HepG2 (cell line): ENCODE results near the gene IL3RA. TPM values are rescaled to one million over a fixed set of nuclear protein-coding genes. Genes with fewer than 3 reads are reported as not detected.
A peak's percentile ranks its signal among the peaks of the same experiment; 100 is the strongest.

Source experiments
- ATAC-seq: fragments of 200-7000 bp; cut with Tn5 transposase; 3 replicates; pipeline ENCODE4 v1.9.1; 2020; ENCODE audit warnings: mild to moderate bottlenecking, moderate library complexity
- BruUV-seq: library from RNA; stranded (reverse); fragments of 400-500 nt; replicated peaks from 2 replicates; lab custom pipeline; 2021; lab: Mats Ljungman, UMichigan
- CTCF ChIA-PET: fragments of 300-600 bp; formaldehyde crosslinking; extraction: SDS; loops from one replicate; lab custom pipeline; 2021; ENCODE audit warnings: low total read pairs, inconsistent platforms, low intra/inter-chr PET ratio; lab: Yijun Ruan, JAX
- POLR2A ChIA-PET: fragments of 350-600 bp; sonication (Branson Sonifier 250); formaldehyde crosslinking; loops from one replicate; lab custom pipeline; 2020; ENCODE audit warnings: antibody characterized with exemption, inconsistent platforms; lab: Yijun Ruan, JAX
- DNase-seq: peaks from one replicate; pipeline ENCODE4 v3.0.0-alpha.2; 2015; ENCODE audit warnings: low spot score
- FAIRE-seq: peaks from 3 replicates; lab custom pipeline; 2011; peaks lifted over from hg19 to GRCh38; lab: Jason Lieb, UNC
- H2AFZ ChIP-seq: one replicate; pipeline ENCODE4 v1.6.1; 2011; ENCODE audit warnings: low read length, inconsistent platforms
- H3K27ac ChIP-seq: fragments of 300-600 bp; 3 replicates; pipeline ENCODE4 v1.8.0; 2011; ENCODE audit warnings: mixed run types, mild to moderate bottlenecking, mixed read lengths, low read length, inconsistent platforms; ENCODE audit not compliant: insufficient read depth; ENCODE audit errors: extremely low read length
- H3K27me3 ChIP-seq, 2 experiments: fragments of 200-600 bp in 1 of 2; 2 replicates in 1 of 2; 3 replicates in 1 of 2; pipeline versions ENCODE4 v1.6.0 to v1.8.0; 2011; ENCODE audit warnings: low read length in 2 of 2, mild to moderate bottlenecking in 2 of 2, moderate library complexity in 2 of 2, inconsistent platforms in 1 of 2; ENCODE audit not compliant: insufficient read depth in 2 of 2, control insufficient read depth in 1 of 2
- H3K36me3 ChIP-seq, 2 experiments: fragments of 200-600 bp in 1 of 2; replicated peaks in 1 of 2; 2 replicates in 1 of 2; 3 replicates in 1 of 2; pipeline versions ENCODE4 v1.5.1 to v1.8.0; 2011; ENCODE audit warnings: low read length in 2 of 2, inconsistent platforms in 1 of 2; ENCODE audit not compliant: insufficient read depth in 2 of 2, control insufficient read depth in 1 of 2
- H3K4me1 ChIP-seq: 2 replicates; pipeline ENCODE4 v1.5.1; 2012; ENCODE audit warnings: low read length, inconsistent platforms; ENCODE audit not compliant: insufficient read depth
- H3K4me2 ChIP-seq: 2 replicates; pipeline ENCODE4 v1.6.0; 2011; ENCODE audit warnings: low read depth, low read length, inconsistent platforms
- H3K4me3 ChIP-seq, 3 experiments: fragments of 200-600 bp in 1 of 3; sonication (generic), shearing (Covaris generic) in 1 of 3; replicated peaks in 1 of 3; 2 replicates each; pipeline ENCODE4 v1.5.1; 2011 to 2016; ENCODE audit warnings: low read length in 3 of 3, inconsistent platforms in 2 of 3, low read depth in 2 of 3, mild to moderate bottlenecking in 2 of 3, control low read depth in 1 of 3, mixed read lengths in 1 of 3; ENCODE audit not compliant: insufficient read depth in 1 of 3
- H3K79me2 ChIP-seq: one replicate; pipeline ENCODE4 v1.6.1; 2011; ENCODE audit warnings: low read length, inconsistent platforms; ENCODE audit not compliant: insufficient read depth
- H3K9ac ChIP-seq: 2 replicates; pipeline ENCODE4 v1.6.0; 2011; ENCODE audit warnings: mild to moderate bottlenecking, low read depth, low read length, inconsistent platforms; ENCODE audit not compliant: insufficient read depth
- H3K9me3 ChIP-seq: 2 replicates; pipeline ENCODE4 v1.5.1; 2012; ENCODE audit warnings: mild to moderate bottlenecking, low read length
- H4K20me1 ChIP-seq: 2 replicates; pipeline ENCODE4 v1.6.0; 2011; ENCODE audit warnings: inconsistent platforms, mild to moderate bottlenecking, low read length, moderate library complexity; ENCODE audit not compliant: insufficient read depth
- FOXP1 ChIP-seq, 2 experiments: fragments of 450-650 bp in 1 of 2; IDR thresholded peaks; 2 replicates each; pipeline ENCODE4 v1.6.1; 2017 to 2018; ENCODE audit warnings: antibody characterized with exemption in 1 of 2
- HNF4A ChIP-seq: sonication (generic); formaldehyde crosslinking; IDR thresholded peaks from 2 replicates; pipeline ENCODE4 v1.4.0; 2020; ENCODE audit warnings: missing genetic modification reagents
- LCORL ChIP-seq, 2 experiments: fragments of 450-650 bp in 1 of 2; sonication (generic) in 1 of 2; formaldehyde crosslinking in 1 of 2; IDR thresholded peaks; 2 replicates each; pipeline versions ENCODE4 v1.5.0 to v1.6.1; 2017 to 2020; ENCODE audit warnings: antibody characterized with exemption in 1 of 2, missing genetic modification reagents in 1 of 2
- MAFK ChIP-seq, 2 experiments: IDR thresholded peaks in 1 of 2; conservative IDR thresholded peaks in 1 of 2; 2 replicates each; pipeline ENCODE4 v1.6.1; 2011; ENCODE audit warnings: improper control_type of control experiment in 2 of 2, low read length in 2 of 2
- ZFY ChIP-seq: sonication (generic); formaldehyde crosslinking; IDR thresholded peaks from 2 replicates; pipeline ENCODE4 v1.4.0; 2020; ENCODE audit warnings: missing genetic modification reagents
- ZNF121 ChIP-seq: sonication (generic); formaldehyde crosslinking; IDR thresholded peaks from 2 replicates; pipeline ENCODE4 v1.5.0; 2020; ENCODE audit warnings: mild to moderate bottlenecking, missing genetic modification reagents
- ZNF17 ChIP-seq: sonication (generic); formaldehyde crosslinking; IDR thresholded peaks from 2 replicates; pipeline ENCODE4 v1.5.0; 2020; ENCODE audit warnings: mild to moderate bottlenecking, missing genetic modification reagents
- ZNF432 ChIP-seq: sonication (generic); formaldehyde crosslinking; IDR thresholded peaks from 2 replicates; pipeline ENCODE4 v1.5.0; 2020; ENCODE audit warnings: missing genetic modification reagents, mild to moderate bottlenecking, borderline replicate concordance
- ZNF674 ChIP-seq: sonication (generic); formaldehyde crosslinking; IDR thresholded peaks from 2 replicates; pipeline ENCODE4 v1.5.0; 2020; ENCODE audit warnings: low read depth, mild to moderate bottlenecking, missing genetic modification reagents
- ZNF850 ChIP-seq: sonication (generic); formaldehyde crosslinking; conservative IDR thresholded peaks from 2 replicates; pipeline ENCODE4 v1.9.0; 2021; ENCODE audit warnings: mild to moderate bottlenecking, missing genetic modification reagents
- WGBS: methylation state at CpG from one replicate; pipeline ENCODE4 v1.1.6; 2017; ENCODE audit warnings: low lambda C conversion rate; 5-methylcytosine and 5-hydroxymethylcytosine counted together
- in situ Hi-C: cut with HindIII; loops from 2 replicates; pipeline ENCODE4 v1.10.0; 2017; ENCODE audit warnings: low pct_unique_long_range_greater_than_20kb; ENCODE audit not compliant: extremely low pct_ligation_motif_present
- intact Hi-C: fragments of 100-400 bp; cut with micrococcal nuclease; formaldehyde crosslinking; loops from one replicate; pipeline ENCODE4 v1.10.0; 2022; ENCODE audit not compliant: unreplicated experiment
- polyA plus RNA-seq, 8 experiments: library from polyadenylated mRNA; depleted of rRNA in 3 of 8; stranded (reverse) in 7 of 8; unstranded in 1 of 8; fragments of >200 nt; fragmentation: Illumina TruSeq in 4 of 8; extraction: Trizol in 4 of 8; gene quantifications; 2 replicates each; pipeline versions ENCODE4 v1.2.1 to v1.2.3, GENCODE V29; 2011 to 2016; ENCODE audit warnings: low read depth in 4 of 8, missing spikeins in 1 of 8, mixed read lengths in 1 of 8; ENCODE audit not compliant: insufficient read depth in 1 of 8
- total RNA-seq, 5 experiments: library from RNA; depleted of rRNA; stranded (reverse); fragments of >200 nt; fragmentation: Illumina TruSeq; extraction: Trizol; gene quantifications; 2 replicates each; pipeline ENCODE4 v1.2.3, GENCODE V29; 2016; ENCODE audit warnings: low read depth in 1 of 5
- TF ChIP-seq, protein P1 (sequence below): sonication (generic); formaldehyde crosslinking; IDR thresholded peaks from 2 replicates; pipeline ENCODE4 v1.4.0; 2020; ENCODE audit warnings: mild to moderate bottlenecking, missing genetic modification reagents
- TF ChIP-seq, protein P2 (sequence below): sonication (generic); formaldehyde crosslinking; IDR thresholded peaks from 2 replicates; pipeline ENCODE4 v1.4.0; 2020; ENCODE audit warnings: missing genetic modification reagents
- TF ChIP-seq, protein P3 (sequence below): sonication (generic); formaldehyde crosslinking; IDR thresholded peaks from 2 replicates; pipeline ENCODE4 v1.8.1; 2022; ENCODE audit warnings: low read depth, mild to moderate bottlenecking, missing genetic modification reagents

IL3RA gene
- total and polyA plus RNA-seq, 2 of the 13 experiments (the other 11 are each of a cell fraction or from before 2014, with no cell fraction given) = not detected

DNA sequence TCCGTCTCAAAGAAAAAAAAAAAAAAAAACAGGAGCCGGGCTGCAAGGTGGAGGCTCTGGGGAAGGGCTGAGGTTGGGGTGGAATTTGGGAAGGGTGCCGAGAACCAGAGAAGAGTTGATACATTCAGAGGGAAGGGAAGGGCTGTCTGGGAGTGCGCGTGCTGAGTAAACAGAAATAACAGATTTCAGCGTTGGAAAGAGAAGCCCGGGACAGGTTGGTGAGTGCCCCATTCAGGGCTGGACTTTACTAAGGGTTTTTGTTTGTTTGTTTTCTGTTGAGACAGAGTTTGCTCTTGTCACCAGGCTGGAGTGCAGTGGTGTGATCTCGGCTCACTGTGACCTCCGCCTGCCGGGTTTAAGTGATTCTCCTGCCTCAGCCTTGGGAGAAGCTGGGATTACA is 1.7 kb upstream of the IL3RA start:
- CTCF ChIA-PET = no interaction called here
- DNase-seq (peak; percentile 23), ATAC-seq (peak; percentile 88), FAIRE-seq (no peak)
- H3K79me2 ChIP-seq = no peaks in the 10 kb centered on the region
- H3K9me3 ChIP-seq = no peaks in the 10 kb centered on the region
- in situ Hi-C loops (no loop called here), intact Hi-C loops (no loop called here)
- H3K4me2 ChIP-seq = peak overlapping the region; percentile 24; the same call in 1 of the 2 replicates
- H2AFZ ChIP-seq = no peak overlapping the region
- no peak overlapping the region for H3K4me3 ChIP-seq
- no peaks in the 10 kb centered on the region for H4K20me1 ChIP-seq
- H3K27me3 ChIP-seq = peaks cover 0 to 5% of the 10 kb centered on the region in 2 experiments; a peak in 1 of 5 replicates
- POLR2A ChIA-PET = no interaction called here
- WGBS = 4% methylated on average over 10 of the region's 10 CpGs
- H3K36me3 ChIP-seq = no peaks in the 10 kb centered on the region
- no peak overlapping the region for H3K27ac ChIP-seq
- H3K4me1 ChIP-seq = peaks cover 21% of the 10 kb centered on the region
- no TSS peak for BruUV-seq
- H3K9ac ChIP-seq = no peak overlapping the region
- TF ChIP-seq, protein P1, sequence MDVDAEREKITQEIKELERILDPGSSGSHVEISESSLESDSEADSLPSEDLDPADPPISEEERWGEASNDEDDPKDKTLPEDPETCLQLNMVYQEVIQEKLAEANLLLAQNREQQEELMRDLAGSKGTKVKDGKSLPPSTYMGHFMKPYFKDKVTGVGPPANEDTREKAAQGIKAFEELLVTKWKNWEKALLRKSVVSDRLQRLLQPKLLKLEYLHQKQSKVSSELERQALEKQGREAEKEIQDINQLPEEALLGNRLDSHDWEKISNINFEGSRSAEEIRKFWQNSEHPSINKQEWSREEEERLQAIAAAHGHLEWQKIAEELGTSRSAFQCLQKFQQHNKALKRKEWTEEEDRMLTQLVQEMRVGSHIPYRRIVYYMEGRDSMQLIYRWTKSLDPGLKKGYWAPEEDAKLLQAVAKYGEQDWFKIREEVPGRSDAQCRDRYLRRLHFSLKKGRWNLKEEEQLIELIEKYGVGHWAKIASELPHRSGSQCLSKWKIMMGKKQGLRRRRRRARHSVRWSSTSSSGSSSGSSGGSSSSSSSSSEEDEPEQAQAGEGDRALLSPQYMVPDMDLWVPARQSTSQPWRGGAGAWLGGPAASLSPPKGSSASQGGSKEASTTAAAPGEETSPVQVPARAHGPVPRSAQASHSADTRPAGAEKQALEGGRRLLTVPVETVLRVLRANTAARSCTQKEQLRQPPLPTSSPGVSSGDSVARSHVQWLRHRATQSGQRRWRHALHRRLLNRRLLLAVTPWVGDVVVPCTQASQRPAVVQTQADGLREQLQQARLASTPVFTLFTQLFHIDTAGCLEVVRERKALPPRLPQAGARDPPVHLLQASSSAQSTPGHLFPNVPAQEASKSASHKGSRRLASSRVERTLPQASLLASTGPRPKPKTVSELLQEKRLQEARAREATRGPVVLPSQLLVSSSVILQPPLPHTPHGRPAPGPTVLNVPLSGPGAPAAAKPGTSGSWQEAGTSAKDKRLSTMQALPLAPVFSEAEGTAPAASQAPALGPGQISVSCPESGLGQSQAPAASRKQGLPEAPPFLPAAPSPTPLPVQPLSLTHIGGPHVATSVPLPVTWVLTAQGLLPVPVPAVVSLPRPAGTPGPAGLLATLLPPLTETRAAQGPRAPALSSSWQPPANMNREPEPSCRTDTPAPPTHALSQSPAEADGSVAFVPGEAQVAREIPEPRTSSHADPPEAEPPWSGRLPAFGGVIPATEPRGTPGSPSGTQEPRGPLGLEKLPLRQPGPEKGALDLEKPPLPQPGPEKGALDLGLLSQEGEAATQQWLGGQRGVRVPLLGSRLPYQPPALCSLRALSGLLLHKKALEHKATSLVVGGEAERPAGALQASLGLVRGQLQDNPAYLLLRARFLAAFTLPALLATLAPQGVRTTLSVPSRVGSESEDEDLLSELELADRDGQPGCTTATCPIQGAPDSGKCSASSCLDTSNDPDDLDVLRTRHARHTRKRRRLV (CRISPR knock-in tag) = no peak
- TF ChIP-seq LCORL (IDR thresholded peaks at IDR 0.05) (no peak), LCORL (CRISPR knock-in tag; IDR thresholded peaks at IDR 0.05) (0 out of 2 replicates have a peak, but pooled peaks have one; percentile 28), MAFK (conservative IDR thresholded peaks at IDR 0.05 in 1 of 2, IDR thresholded peaks at IDR 0.05 in 1 of 2; ENCODE audit: low read length in 2 of 2) (peak; percentile 9 to 34; a peak in 1 of 4 replicates), ZNF674 (CRISPR knock-in tag) (no peak), ZNF121 (CRISPR knock-in tag) (peak; percentile 58; the same call in 1 of the 2 replicates), ZFY (CRISPR knock-in tag) (no peak), ZNF432 (CRISPR knock-in tag) (no peak), ZNF850 (0 out of 2 replicates have a peak, but pooled peaks have one; percentile 25), ZNF17 (CRISPR knock-in tag) (no peak), FOXP1 (IDR thresholded peaks at IDR 0.05) (no peak), FOXP1 (CRISPR knock-in tag; IDR thresholded peaks at IDR 0.05) (peak; percentile 51; the same call in 1 of the 2 replicates), HNF4A (CRISPR knock-in tag) (no peak)
- TF ChIP-seq, protein P2, sequence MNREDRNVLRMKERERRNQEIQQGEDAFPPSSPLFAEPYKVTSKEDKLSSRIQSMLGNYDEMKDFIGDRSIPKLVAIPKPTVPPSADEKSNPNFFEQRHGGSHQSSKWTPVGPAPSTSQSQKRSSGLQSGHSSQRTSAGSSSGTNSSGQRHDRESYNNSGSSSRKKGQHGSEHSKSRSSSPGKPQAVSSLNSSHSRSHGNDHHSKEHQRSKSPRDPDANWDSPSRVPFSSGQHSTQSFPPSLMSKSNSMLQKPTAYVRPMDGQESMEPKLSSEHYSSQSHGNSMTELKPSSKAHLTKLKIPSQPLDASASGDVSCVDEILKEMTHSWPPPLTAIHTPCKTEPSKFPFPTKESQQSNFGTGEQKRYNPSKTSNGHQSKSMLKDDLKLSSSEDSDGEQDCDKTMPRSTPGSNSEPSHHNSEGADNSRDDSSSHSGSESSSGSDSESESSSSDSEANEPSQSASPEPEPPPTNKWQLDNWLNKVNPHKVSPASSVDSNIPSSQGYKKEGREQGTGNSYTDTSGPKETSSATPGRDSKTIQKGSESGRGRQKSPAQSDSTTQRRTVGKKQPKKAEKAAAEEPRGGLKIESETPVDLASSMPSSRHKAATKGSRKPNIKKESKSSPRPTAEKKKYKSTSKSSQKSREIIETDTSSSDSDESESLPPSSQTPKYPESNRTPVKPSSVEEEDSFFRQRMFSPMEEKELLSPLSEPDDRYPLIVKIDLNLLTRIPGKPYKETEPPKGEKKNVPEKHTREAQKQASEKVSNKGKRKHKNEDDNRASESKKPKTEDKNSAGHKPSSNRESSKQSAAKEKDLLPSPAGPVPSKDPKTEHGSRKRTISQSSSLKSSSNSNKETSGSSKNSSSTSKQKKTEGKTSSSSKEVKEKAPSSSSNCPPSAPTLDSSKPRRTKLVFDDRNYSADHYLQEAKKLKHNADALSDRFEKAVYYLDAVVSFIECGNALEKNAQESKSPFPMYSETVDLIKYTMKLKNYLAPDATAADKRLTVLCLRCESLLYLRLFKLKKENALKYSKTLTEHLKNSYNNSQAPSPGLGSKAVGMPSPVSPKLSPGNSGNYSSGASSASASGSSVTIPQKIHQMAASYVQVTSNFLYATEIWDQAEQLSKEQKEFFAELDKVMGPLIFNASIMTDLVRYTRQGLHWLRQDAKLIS (CRISPR knock-in tag) = no peak
- TF ChIP-seq, protein P3, sequence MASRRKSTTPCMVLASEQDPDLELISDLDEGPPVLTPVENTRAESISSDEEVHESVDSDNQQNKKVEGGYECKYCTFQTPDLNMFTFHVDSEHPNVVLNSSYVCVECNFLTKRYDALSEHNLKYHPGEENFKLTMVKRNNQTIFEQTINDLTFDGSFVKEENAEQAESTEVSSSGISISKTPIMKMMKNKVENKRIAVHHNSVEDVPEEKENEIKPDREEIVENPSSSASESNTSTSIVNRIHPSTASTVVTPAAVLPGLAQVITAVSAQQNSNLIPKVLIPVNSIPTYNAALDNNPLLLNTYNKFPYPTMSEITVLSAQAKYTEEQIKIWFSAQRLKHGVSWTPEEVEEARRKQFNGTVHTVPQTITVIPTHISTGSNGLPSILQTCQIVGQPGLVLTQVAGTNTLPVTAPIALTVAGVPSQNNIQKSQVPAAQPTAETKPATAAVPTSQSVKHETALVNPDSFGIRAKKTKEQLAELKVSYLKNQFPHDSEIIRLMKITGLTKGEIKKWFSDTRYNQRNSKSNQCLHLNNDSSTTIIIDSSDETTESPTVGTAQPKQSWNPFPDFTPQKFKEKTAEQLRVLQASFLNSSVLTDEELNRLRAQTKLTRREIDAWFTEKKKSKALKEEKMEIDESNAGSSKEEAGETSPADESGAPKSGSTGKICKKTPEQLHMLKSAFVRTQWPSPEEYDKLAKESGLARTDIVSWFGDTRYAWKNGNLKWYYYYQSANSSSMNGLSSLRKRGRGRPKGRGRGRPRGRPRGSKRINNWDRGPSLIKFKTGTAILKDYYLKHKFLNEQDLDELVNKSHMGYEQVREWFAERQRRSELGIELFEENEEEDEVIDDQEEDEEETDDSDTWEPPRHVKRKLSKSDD (CRISPR knock-in tag) = no peak
